DLD1 (cell line): ENCODE measurements around the gene CARD14.
"Not testable (repeated sequence)": the region's sequence is repeated elsewhere in the genome, so short reads cannot be mapped to it uniquely, and the experiment has no call there.

Experiments used
- in situ Hi-C: cut with HindIII; loops from 2 replicates; pipeline ENCODE4 v1.10.0; 2017; ENCODE audit warnings: low sequenced_read_pairs

Gene CARD14

GRCh38 chr17:80147035-80147822 is 22.6 kb upstream of the CARD14 start, which contains the start of gene EIF4A3:
Gene EIF4A3, minus strand, starts transcription at chr17:80147128. Its CDS starts 167 bp downstream, at chr17:80146961.
- in situ Hi-C loops, result no loop called here

- in situ Hi-C loops, result no loop called here
Measured at GRCh38 chr17:80151333-80151732, 18.5 kb upstream of the CARD14 start.

GRCh38 chr17:80152081-80152702 is 17.6 kb upstream of the CARD14 start:
- in situ Hi-C loops, result no loop called here

- in situ Hi-C loops, result no loop called here
Measured at GRCh38 chr17:80153004-80153403, 16.8 kb upstream of the CARD14 start.

GRCh38 chr17:80154166-80154565 is 15.7 kb upstream of the CARD14 start:
- in situ Hi-C loops, result no loop called here

- in situ Hi-C loops, result not testable (repeated sequence)
Measured at GRCh38 chr17:80155600-80155999, 14.2 kb upstream of the CARD14 start.

- in situ Hi-C loops, result no loop called here
Measured at GRCh38 chr17:80158846-80159245, 11.0 kb upstream of the CARD14 start.

GRCh38 chr17:80160536-80160935 is 9.3 kb upstream of the CARD14 start:
- in situ Hi-C loops, result no loop called here

- in situ Hi-C loops, result no loop called here
Measured at GRCh38 chr17:80163336-80163735, 6.5 kb upstream of the CARD14 start.

GRCh38 chr17:80164185-80164584 is 5.6 kb upstream of the CARD14 start:
- in situ Hi-C loops, result no loop called here

GRCh38 chr17:80166446-80166845 is 3.4 kb upstream of the CARD14 start:
- in situ Hi-C loops, result no loop called here

GRCh38 chr17:80168371-80168770 is 1.5 kb upstream of the CARD14 start:
- in situ Hi-C loops, result no loop called here

- in situ Hi-C loops, result no loop called here
Measured at GRCh38 chr17:80169107-80169506, 723 bp upstream of the CARD14 start.

GRCh38 chr17:80171681-80172080 is 1.9 kb downstream of the CARD14 start:
- in situ Hi-C loops, result no loop called here

GRCh38 chr17:80173126-80173525 is 3.3 kb downstream of the CARD14 start:
- in situ Hi-C loops, result no loop called here

- in situ Hi-C loops, result no loop called here
Measured at GRCh38 chr17:80173916-80174315, 4.1 kb downstream of the CARD14 start.

- in situ Hi-C loops, result no loop called here
Measured at GRCh38 chr17:80176757-80177156, 6.9 kb downstream of the CARD14 start.

GRCh38 chr17:80177986-80178595 is 8.3 kb downstream of the CARD14 start:
- in situ Hi-C loops, result no loop called here

- in situ Hi-C loops, result no loop called here
Measured at GRCh38 chr17:80180192-80180591, 10.4 kb downstream of the CARD14 start.

GRCh38 chr17:80181431-80181830 is 11.6 kb downstream of the CARD14 start:
- in situ Hi-C loops, result no loop called here

GRCh38 chr17:80182118-80182844 is 12.5 kb downstream of the CARD14 start:
- in situ Hi-C loops, result no loop called here
